DND-41 (cell line): Measurements from ENCODE around the gene LGALS9C.
"Not testable (repeated sequence)": the region's sequence is repeated elsewhere in the genome, so short reads cannot be mapped to it uniquely, and the experiment has no call there.

Source experiments
- CTCF ChIP-seq: IDR thresholded peaks from 2 replicates; pipeline ENCODE4 v1.5.1; 2012; ENCODE audit warnings: borderline replicate concordance, low read length, moderate library complexity, mild to moderate bottlenecking; ENCODE audit not compliant: poor library complexity, severe bottlenecking; ENCODE audit errors: extremely low read depth
- EZH2 ChIP-seq: IDR thresholded peaks from 3 replicates; pipeline ENCODE4 v1.6.1; 2012; ENCODE audit warnings: borderline replicate concordance, low read depth, mild to moderate bottlenecking, moderate library complexity, low read length, inconsistent platforms; ENCODE audit not compliant: severe bottlenecking

GRCh38 chr17:18470345-18470930, 6.2 kb upstream of the LGALS9C start:
- TF ChIP-seq CTCF, EZH2: not testable (repeated sequence)
